Germinal center (tissue), 1 donor: ENCODE data around the gene PCED1B.
A peak's percentile ranks its signal among the peaks of the same experiment; 100 is the strongest.
"Not testable (repeated sequence)": the region's sequence is repeated elsewhere in the genome, so short reads cannot be mapped to it uniquely, and the experiment has no call there.

Experiments used
- DNase-seq: peaks from one replicate; pipeline ENCODE4 v3.0.0; 2012; ENCODE audit warnings: mixed read lengths, low spot score

The PCED1B gene

GRCh38 chr12:47209014-47209413 is 129.6 kb downstream of the PCED1B start:
- DNase-seq = no peak

- DNase-seq = no peak
Measured at GRCh38 chr12:47210776-47211175, 131.4 kb downstream of the PCED1B start.

- DNase-seq = no peak
Measured at GRCh38 chr12:47212701-47213039, 133.2 kb downstream of the PCED1B start.

- DNase-seq = no peak
Measured at GRCh38 chr12:47213396-47213795, 134.0 kb downstream of the PCED1B start.

- DNase-seq = no peak
Measured at GRCh38 chr12:47214001-47214619, 134.7 kb downstream of the PCED1B start.

GRCh38 chr12:47214771-47215170 is 135.3 kb downstream of the PCED1B start:
- DNase-seq = no peak

GRCh38 chr12:47216150-47216677 is 136.8 kb downstream of the PCED1B start:
- peak; percentile 66 for DNase-seq

- DNase-seq = not testable (repeated sequence)
Measured at GRCh38 chr12:47217595-47217869, 138.1 kb downstream of the PCED1B start.

- DNase-seq = no peak
Measured at GRCh38 chr12:47218191-47218654, 138.8 kb downstream of the PCED1B start.

GRCh38 chr12:47219243-47219642 is 139.8 kb downstream of the PCED1B start:
- no peak for DNase-seq

GRCh38 chr12:47221256-47222023 is 142.0 kb downstream of the PCED1B start:
- DNase-seq = no peak

GRCh38 chr12:47222520-47223030 is 143.2 kb downstream of the PCED1B start:
- DNase-seq = no peak

GRCh38 chr12:47223031-47223847 is 143.8 kb downstream of the PCED1B start:
- no peak for DNase-seq

- no peak for DNase-seq
Measured at GRCh38 chr12:47223848-47224213, 144.4 kb downstream of the PCED1B start.

- DNase-seq = no peak
Measured at GRCh38 chr12:47224563-47225133, 145.2 kb downstream of the PCED1B start.

GRCh38 chr12:47225356-47225755 is 145.9 kb downstream of the PCED1B start:
- DNase-seq = no peak

GRCh38 chr12:47226199-47226598 is 146.8 kb downstream of the PCED1B start:
- DNase-seq = no peak

- DNase-seq = no peak
Measured at GRCh38 chr12:47228802-47229201, 149.4 kb downstream of the PCED1B start.

GRCh38 chr12:47231456-47231855 is 152.0 kb downstream of the PCED1B start:
- DNase-seq = no peak

GRCh38 chr12:47234576-47235141 is 155.2 kb downstream of the PCED1B start:
- no peak for DNase-seq

- DNase-seq = no peak
Measured at GRCh38 chr12:47235258-47236040, 156.0 kb downstream of the PCED1B start.
